GM19043 (cell line): ENCODE data around the gene MBD5.

Experiments
- ATAC-seq: cut with Tn5 transposase; IDR thresholded peaks from one replicate; pipeline ENCODE4 v1.9.1; 2021; ENCODE audit warnings: low read depth; ENCODE audit not compliant: unreplicated experiment

MBD5 gene

GRCh38 chr2:148447877-148448276 is 427.0 kb downstream of the MBD5 start:
- ATAC-seq: no peak

- no peak for ATAC-seq
These were observed 429.6 kb downstream of the MBD5 start for GRCh38 chr2:148450531-148450930.

GRCh38 chr2:148451046-148451445 is 430.2 kb downstream of the MBD5 start:
- ATAC-seq: no peak

GRCh38 chr2:148455791-148456190 is 434.9 kb downstream of the MBD5 start:
- ATAC-seq: no peak

- no peak for ATAC-seq
These were observed 437.3 kb downstream of the MBD5 start for GRCh38 chr2:148458171-148458570.

- no peak for ATAC-seq
These were observed 438.5 kb downstream of the MBD5 start for GRCh38 chr2:148459377-148459778.

- ATAC-seq: no peak
These were observed 441.0 kb downstream of the MBD5 start for GRCh38 chr2:148461876-148462275.

- no peak for ATAC-seq
These were observed 454.7 kb downstream of the MBD5 start for GRCh38 chr2:148475626-148476025.

- ATAC-seq: no peak
These were observed 458.5 kb downstream of the MBD5 start for GRCh38 chr2:148479398-148479797.

- ATAC-seq: no peak
These were observed 462.8 kb downstream of the MBD5 start for GRCh38 chr2:148483665-148484064.

- no peak for ATAC-seq
These were observed 463.2 kb downstream of the MBD5 start for GRCh38 chr2:148484066-148484465.

- no peak for ATAC-seq
These were observed 465.8 kb downstream of the MBD5 start for GRCh38 chr2:148486655-148487054.

- ATAC-seq: no peak
These were observed 466.5 kb downstream of the MBD5 start for GRCh38 chr2:148487439-148487838.

GRCh38 chr2:148490840-148491439 is 470.0 kb downstream of the MBD5 start:
- ATAC-seq: no peak

- peak; percentile 53 for ATAC-seq
These were observed 473.1 kb downstream of the MBD5 start for GRCh38 chr2:148493822-148494563.

- ATAC-seq: no peak
These were observed 474.7 kb downstream of the MBD5 start for GRCh38 chr2:148495586-148495985.

GRCh38 chr2:148501545-148501944 is 480.7 kb downstream of the MBD5 start:
- ATAC-seq: no peak

GRCh38 chr2:148503516-148503915 is 482.6 kb downstream of the MBD5 start:
- no peak for ATAC-seq

GRCh38 chr2:148507970-148508369 is 487.1 kb downstream of the MBD5 start:
- no peak for ATAC-seq

GRCh38 chr2:148508878-148509287 is 488.0 kb downstream of the MBD5 start:
- no peak for ATAC-seq

GRCh38 chr2:148509288-148509902 is 488.5 kb downstream of the MBD5 start:
- peak; percentile 100 for ATAC-seq

GRCh38 chr2:148511883-148512282 is 491.0 kb downstream of the MBD5 start:
- no peak for ATAC-seq
